ENCODE data around the gene RASEF. TPM values are rescaled to one million over a fixed set of nuclear protein-coding genes. Genes with fewer than 3 reads are reported as not detected.

The RASEF gene
- total RNA-seq, 4 donors from 2014 or later = 43.9 to 65.5 (median 63.1) TPM

GRCh38 chr9:82996941-82997340 lies 66.0 kb downstream of the RASEF start:
- Histone ChIP-seq H3K4me1 (no peaks in the 10 kb centered on the region), H3K4me3 (replicated peaks in 1 of 3) (no peak overlapping the region), H3K27ac (no peak overlapping the region), H3K27me3 (no peaks in the 10 kb centered on the region), H3K9me3 (no peaks in the 10 kb centered on the region), H3K36me3 (peaks cover 3 to 5% of the 10 kb centered on the region in 2 donors)
- intact Hi-C loops (cut with DNase I) = no loop called here
- TF ChIP-seq POLR2A (IDR thresholded peaks at IDR 0.05) (no peak), CTCF (IDR thresholded peaks at IDR 0.05) (no peak)
- DNase-seq = no peak
- WGBS, 2 donors = 96% methylated on average over 4 of the region's 4 CpGs

GRCh38 chr9:82993856-82994605 lies 68.9 kb downstream of the RASEF start:
- no peak for DNase-seq
- intact Hi-C loops (cut with DNase I) = no loop called here
- Histone ChIP-seq H3K27me3 (no peaks in the 10 kb centered on the region), H3K4me3 (replicated peaks in 1 of 3) (no peak overlapping the region), H3K36me3 (no peaks in the 10 kb centered on the region), H3K27ac (no peak overlapping the region), H3K9me3 (no peaks in the 10 kb centered on the region), H3K4me1 (peaks cover 0 to 3% of the 10 kb centered on the region in 2 donors)
- 95% methylated on average over 8 of the region's 8 CpGs for WGBS, 2 donors
- no peak for TF ChIP-seq POLR2A (IDR thresholded peaks at IDR 0.05)

- Histone ChIP-seq H3K27ac (no peak overlapping the region), H3K27me3 (no peaks in the 10 kb centered on the region), H3K4me1 (peaks cover 0 to 7% of the 10 kb centered on the region in 2 donors), H3K4me3 (replicated peaks in 1 of 3) (no peak overlapping the region), H3K36me3 (no peaks in the 10 kb centered on the region), H3K9me3 (no peaks in the 10 kb centered on the region)
- DNase-seq = no peak
- 67 to 79% methylated on average over 2 of the region's 2 CpGs for WGBS, 2 donors
- intact Hi-C loops (cut with DNase I) = no loop called here
- TF ChIP-seq POLR2A (IDR thresholded peaks at IDR 0.05) (no peak), CTCF (IDR thresholded peaks at IDR 0.05) (no peak)
These were observed 71.3 kb downstream of the RASEF start for GRCh38 chr9:82991671-82992070.

- intact Hi-C loops (cut with DNase I) = no loop called here
- no peak overlapping the region for H3K27ac ChIP-seq
- H3K4me1 ChIP-seq = peaks cover 0 to 7% of the 10 kb centered on the region in 2 donors
- H3K9me3 ChIP-seq = no peaks in the 10 kb centered on the region
- H3K27me3 ChIP-seq = no peaks in the 10 kb centered on the region
- no peak overlapping the region for H3K4me3 ChIP-seq (replicated peaks in 1 of 3)
- no peak for DNase-seq
- H3K36me3 ChIP-seq = no peaks in the 10 kb centered on the region
- WGBS, 2 donors = 79% methylated on average over 4 of the region's 4 CpGs
- TF ChIP-seq POLR2A (IDR thresholded peaks at IDR 0.05) = no peak
- no peak for TF ChIP-seq CTCF (IDR thresholded peaks at IDR 0.05)
These were observed 73.0 kb downstream of the RASEF start for GRCh38 chr9:82989929-82990328.

- Histone ChIP-seq H3K9me3 (no peaks in the 10 kb centered on the region), H3K27me3 (no peaks in the 10 kb centered on the region), H3K4me3 (replicated peaks in 1 of 3) (no peak overlapping the region), H3K36me3 (no peaks in the 10 kb centered on the region), H3K27ac (no peak overlapping the region), H3K4me1 (peaks cover 0 to 7% of the 10 kb centered on the region in 2 donors)
- intact Hi-C loops (cut with DNase I) = no loop called here
- TF ChIP-seq POLR2A (IDR thresholded peaks at IDR 0.05) (no peak), CTCF (IDR thresholded peaks at IDR 0.05) (no peak)
- WGBS, 2 donors = 89 to 94% methylated on average over 9 of the region's 9 CpGs
- no peak for DNase-seq
These were observed 74.5 kb downstream of the RASEF start for GRCh38 chr9:82988488-82988887.

All from thyroid gland (tissue), 4 donors.